GM13977 (cell line): ENCODE data around the gene PNPLA5.

Experiments used
- DNase-seq: peaks from one replicate; pipeline ENCODE4 v3.0.0; 2012; ENCODE audit warnings: low spot score
- in situ Hi-C: fragments of 300-500 bp; cut with MboI; formaldehyde crosslinking; loops from one replicate; pipeline ENCODE4 v1.12.0; 2022; ENCODE audit warnings: low sequenced_read_pairs, low pct_unique_long_range_greater_than_20kb, mixed read lengths, inconsistent platforms; ENCODE audit not compliant: unreplicated experiment
- TF ChIP-seq, protein P1 (sequence below): IDR thresholded peaks from 2 replicates; pipeline ENCODE4 v1.5.1; 2012; ENCODE audit warnings: mild to moderate bottlenecking, control low read depth; ENCODE audit not compliant: insufficient read depth; ENCODE audit errors: extremely low read depth, missing control alignments

Gene PNPLA5

DNA sequence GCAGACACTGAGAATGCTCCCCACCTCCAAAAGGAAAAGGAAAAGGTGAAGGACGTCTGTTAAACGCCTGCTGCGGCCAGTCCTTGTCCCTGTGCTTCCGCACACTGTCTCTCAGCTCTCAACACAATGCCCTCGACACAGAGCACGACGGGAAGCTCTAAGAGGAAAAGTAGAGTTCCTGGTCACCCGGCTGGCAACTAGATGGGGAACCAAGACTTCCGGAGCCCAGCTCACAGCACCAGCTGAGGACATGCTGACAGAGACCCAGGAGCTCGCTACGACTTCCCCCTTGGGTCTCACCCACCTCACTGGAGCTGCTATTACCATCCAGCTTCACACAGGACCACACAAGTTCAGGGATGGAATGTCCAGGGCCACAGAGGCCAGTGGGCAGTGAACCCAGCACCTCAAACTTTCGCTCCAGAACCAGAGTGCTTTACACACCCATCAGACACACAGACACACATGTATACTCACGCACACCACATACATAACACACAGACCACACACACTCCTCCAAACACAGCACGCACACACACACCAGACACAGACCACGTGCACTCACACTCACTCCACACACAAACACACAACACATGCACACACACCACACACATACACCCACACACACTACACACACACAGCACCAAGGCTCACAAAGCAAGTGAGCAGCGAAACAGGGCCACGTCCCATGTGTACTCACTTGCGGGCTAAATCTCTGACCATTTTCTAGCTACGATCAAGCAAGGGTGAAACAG lies 39.1 kb downstream of the PNPLA5 start:
- TF ChIP-seq, protein P1, sequence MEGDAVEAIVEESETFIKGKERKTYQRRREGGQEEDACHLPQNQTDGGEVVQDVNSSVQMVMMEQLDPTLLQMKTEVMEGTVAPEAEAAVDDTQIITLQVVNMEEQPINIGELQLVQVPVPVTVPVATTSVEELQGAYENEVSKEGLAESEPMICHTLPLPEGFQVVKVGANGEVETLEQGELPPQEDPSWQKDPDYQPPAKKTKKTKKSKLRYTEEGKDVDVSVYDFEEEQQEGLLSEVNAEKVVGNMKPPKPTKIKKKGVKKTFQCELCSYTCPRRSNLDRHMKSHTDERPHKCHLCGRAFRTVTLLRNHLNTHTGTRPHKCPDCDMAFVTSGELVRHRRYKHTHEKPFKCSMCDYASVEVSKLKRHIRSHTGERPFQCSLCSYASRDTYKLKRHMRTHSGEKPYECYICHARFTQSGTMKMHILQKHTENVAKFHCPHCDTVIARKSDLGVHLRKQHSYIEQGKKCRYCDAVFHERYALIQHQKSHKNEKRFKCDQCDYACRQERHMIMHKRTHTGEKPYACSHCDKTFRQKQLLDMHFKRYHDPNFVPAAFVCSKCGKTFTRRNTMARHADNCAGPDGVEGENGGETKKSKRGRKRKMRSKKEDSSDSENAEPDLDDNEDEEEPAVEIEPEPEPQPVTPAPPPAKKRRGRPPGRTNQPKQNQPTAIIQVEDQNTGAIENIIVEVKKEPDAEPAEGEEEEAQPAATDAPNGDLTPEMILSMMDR = no peak
- no peak for DNase-seq
- in situ Hi-C loops = no loop called here

DNA sequence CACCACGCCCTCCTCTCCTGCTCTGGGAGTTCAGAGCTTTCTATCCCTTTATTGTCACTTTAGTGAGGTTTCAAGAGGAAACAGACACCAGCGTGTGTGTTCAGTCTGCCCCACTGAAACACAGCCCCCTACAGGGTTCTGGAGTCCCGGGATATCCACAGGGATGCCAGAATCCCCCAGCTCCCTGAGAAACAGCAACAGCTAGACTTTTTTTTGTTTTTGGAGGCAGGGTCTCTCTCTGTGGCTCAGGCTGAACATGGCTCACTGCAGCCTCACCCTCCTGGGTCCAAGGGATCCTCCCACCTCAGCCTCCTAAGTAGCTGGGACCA lies 39.9 kb downstream of the PNPLA5 start:
- TF ChIP-seq, protein P1 = no peak
- in situ Hi-C loops = no loop called here
- DNase-seq = no peak

GRCh38 chr22:43851058-43851978 lies 40.5 kb downstream of the PNPLA5 start:
- TF ChIP-seq, protein P1 = no peak
- DNase-seq = no peak
- in situ Hi-C loops = no loop called here

DNA sequence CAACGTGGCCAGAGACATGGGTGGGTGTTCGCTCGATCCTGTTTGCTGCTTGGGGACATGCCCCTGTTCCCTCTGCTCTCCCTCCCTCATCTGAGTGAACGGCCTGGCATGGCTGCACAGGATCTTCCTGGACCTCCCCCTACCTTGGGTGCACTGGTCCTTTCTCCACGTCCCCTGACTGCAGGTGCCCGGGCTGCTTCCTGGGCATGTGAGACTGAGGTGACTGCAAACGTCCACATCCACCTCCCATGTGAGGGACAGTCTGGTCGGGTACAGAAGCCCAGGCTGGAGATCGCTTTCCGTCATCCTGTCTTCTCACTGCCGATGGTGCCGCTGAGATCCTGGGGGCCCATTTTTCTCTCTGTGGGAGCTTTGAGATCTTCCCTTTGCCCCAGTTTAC lies 41.3 kb downstream of the PNPLA5 start:
- no peak for DNase-seq
- in situ Hi-C loops = no loop called here
- TF ChIP-seq, protein P1 = no peak

- TF ChIP-seq, protein P1 = no peak
- in situ Hi-C loops = no loop called here
- DNase-seq = no peak
Observed at GRCh38 chr22:43849731-43850130, 42.1 kb downstream of the PNPLA5 start.

DNA sequence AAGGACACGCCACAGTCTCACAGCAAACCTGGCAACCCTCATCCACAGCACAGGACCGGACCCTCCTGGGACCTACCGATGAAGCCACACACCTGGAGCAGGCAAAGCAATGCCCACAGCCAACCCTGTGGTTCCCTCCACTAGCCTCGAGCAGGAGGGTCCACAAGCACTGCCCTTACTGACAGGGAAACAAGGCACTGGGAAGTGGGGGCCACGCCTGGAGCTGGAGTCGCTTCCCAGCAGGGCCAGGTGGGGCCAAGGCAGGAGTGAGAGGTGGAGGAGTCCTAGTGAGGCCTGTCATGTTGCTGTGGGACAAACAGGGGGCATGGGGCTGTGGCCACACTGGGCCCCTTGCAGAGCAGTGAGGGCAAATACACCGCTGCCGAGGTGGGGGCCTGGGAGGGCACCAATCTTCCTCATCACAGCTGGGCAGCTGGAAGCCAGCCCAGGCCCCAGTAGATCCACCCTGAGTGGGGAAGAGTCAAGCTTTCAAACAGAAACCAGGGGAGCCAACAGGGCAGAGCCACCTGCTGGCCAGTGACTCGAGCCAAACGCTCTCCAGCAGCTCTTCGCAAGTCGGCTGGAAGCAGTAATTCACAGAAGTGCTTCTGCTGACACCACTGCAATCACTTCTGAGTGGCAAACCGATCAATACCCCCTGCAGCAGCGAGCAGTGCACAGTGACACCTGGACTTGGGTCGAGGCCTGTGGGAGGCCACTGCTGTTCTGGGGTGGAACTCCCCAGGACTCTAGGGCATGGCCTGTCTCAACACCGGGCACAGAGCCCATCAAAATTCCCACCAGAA lies 43.2 kb downstream of the PNPLA5 start:
- DNase-seq = no peak
- TF ChIP-seq, protein P1 = peak; percentile 33
- in situ Hi-C loops = no loop called here
